ENCODE results near the gene MICU1.
A peak's percentile ranks its signal among the peaks of the same experiment; 100 is the strongest.

The MICU1 gene

DNA sequence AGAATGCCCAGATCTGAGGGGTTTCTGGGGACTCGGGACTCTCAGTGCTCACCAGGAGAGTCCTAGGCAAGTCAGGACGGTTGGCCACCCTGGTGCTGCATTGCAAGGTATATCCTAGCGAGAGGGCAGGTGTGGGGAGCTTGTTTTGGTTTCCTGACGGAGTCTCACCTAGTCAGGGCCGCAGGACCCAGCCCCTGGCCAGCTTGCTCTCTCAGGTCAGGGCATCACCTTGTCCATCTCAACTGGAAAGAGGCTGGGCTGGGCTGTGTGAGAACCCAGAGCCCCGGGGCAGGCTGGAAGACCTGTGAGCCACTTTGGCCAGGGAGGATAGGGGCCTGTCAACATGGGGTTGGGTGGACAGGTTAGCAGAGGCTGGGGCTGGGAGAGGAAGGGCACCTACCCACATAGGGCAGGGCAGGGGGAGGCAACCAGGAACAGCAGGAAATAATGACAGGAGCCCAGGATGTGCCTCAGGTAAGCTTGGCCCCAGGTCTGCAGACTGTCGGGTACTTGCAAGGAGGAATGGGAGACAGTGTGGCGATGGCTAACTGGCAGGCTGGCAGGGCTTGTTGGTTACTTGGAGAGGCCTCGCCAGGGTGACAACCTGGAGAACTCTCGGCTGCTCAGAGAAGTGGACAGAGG lies 302.6 kb downstream of the MICU1 start:
- no peak for DNase-seq

DNA sequence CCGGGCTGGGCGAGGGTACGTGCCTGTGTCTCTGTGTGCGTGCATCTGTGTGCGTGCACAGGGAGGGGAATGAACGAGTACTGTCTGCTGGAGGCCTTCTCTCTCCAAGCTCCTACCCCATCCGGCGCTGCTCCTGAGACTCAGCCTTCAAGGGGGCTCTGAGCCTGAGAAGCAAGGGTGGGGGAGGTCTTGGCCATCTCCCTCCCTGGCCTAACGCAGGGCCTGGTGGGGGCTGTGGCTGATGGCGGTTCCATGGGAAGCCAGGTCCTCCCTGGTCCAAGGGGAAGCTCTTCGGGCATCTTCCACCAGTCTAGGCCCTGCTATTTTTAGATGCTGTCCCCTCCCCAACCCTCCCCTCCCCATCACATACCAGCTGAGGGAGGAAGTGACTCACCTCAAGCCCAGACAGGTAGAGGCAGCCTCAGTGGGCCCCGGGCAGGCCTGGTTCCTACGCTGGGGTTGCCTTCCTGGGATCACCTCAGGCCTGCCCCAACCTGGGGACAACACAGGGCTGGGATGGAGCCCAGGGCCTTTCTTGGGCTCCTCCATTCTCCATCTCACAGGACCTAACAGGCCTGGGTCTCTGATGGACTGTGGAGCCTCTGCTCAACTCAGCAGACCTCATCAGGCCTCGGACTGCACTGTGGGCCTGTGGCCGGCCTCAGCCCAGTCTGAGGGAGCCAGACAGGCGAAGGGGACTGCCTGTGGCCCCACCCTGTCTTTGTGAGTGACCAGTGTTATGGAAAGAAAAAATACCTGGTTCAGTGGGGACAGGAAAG lies 303.4 kb downstream of the MICU1 start:
- DNase-seq, result no peak

- DNase-seq, result no peak
Observed at GRCh38 chr10:72322030-72322279, 303.9 kb downstream of the MICU1 start.

GRCh38 chr10:72321248-72322029 lies 304.4 kb downstream of the MICU1 start:
- no peak for DNase-seq

DNA sequence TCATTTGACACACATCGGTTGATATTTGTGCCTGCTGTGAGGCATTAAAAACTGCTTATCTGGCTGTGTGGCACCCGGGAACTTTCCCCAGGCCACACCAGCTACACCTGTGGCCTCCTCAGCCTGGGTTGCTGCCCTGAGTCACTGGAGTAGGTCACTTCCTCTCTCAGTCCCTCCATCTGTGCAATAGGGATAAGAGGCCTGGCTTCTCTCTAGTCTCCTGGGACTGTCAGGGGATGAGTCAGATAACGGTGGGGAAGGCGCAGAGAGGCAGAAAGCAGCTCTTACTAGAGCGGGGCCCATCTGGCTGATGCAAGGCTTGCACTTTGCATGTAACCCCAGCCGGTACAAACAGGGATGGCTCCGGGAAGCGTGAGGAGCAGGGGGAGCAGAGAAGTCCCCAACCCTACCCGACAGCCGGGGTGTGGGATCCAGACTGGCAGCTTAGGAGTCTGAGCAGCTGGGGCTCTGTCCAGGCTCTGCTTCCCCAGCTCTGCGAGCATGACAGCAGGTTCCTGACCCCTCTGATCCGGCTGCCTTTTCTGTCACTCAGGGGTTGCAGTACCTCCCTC lies 305.1 kb downstream of the MICU1 start:
- no peak for DNase-seq

DNA sequence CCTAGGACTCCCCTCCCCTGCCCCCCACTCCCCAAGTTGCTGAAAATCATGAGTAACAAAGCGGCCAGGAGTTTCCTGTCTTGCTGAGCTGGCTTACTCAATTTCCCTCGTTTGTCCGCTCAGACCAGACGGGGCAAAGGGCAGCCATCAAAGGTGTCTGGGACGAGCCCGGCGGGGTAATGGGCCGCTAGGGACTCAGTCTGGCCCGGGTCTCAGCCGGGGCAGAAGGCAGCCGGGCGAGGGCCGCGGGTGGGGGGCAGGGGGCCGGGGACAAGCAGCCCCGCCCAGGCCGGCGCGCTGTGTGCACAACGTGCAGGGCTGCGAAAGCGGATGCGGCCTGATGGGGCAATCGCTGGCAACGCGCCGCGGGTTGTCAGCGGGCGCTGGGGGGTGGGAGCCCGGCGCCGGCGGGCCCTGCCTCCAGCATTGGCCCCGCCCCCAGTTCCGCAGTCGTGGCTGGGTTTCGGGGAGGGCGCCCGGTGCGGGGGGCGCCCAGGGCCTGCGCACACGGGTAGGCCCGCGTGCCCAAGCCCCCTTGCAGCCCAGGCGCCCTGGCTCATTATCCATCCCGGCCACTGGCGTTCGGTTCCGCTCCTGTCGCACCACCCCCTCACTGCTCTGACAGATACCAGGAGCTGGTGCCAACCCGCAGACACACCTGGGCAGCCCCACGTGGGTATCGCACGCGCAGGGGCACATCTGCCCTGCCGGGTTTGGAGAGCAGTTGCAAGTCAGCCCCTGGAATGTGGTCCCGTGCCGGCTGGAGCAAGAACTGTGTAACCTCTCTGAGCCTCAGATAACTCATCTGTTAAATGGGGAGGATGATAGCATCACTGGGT lies 306.2 kb downstream of the MICU1 start:
- DNase-seq, result peak; percentile 61 to 75

DNA sequence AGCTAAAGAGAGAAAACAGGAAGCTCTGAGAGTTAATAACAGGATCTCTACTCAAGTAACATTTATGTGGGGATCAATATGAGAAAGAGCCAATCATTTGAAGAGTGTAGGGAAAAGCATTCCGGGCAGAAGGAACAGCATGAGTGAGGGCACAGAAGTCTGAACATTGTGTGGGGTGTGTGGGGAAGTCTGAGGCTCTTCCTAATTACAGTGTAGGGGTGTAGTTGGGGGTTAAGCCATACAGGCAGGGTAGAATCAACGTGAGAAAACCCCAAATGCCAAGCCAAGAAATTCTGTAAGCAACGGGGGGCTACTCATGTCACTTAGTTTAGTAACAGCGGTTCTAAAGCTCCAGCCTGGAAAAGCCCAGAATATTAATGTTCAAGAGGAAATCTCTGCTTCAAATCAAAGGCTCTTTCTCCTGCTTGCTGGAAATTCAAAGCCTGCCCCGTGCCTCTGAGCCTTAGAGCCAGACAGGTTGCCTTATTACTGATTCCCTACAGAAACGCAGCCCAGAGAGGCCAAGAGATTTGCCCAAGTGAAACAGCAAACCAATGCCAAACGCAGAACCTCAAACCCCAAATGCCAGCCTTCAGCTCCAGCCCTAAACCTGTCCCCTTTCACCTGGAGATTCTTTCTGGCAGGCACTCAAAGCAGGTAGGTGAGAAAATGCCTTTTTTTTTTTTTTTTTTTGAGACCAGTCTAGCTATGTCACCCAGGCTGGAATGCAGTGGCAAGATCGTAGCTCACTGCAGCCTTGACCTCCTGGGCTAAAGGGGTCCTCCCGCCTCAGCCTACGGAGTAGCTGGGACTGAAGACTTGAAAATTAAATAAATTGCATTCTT lies 307.2 kb downstream of the MICU1 start:
- DNase-seq, result no peak
